GM19328 (cell line): ENCODE data around the gene SPATA6L.
"Not testable (repeated sequence)": the region's sequence is repeated elsewhere in the genome, so short reads cannot be mapped to it uniquely, and the experiment has no call there.

ENCODE experiments used
- ATAC-seq: cut with Tn5 transposase; IDR thresholded peaks from one replicate; pipeline ENCODE4 v1.9.1; 2021; ENCODE audit warnings: mild to moderate bottlenecking, moderate library complexity; ENCODE audit not compliant: unreplicated experiment

SPATA6L gene

GRCh38 chr9:4677392-4677791 lies 11.1 kb upstream of the SPATA6L start:
- ATAC-seq = no peak

DNA sequence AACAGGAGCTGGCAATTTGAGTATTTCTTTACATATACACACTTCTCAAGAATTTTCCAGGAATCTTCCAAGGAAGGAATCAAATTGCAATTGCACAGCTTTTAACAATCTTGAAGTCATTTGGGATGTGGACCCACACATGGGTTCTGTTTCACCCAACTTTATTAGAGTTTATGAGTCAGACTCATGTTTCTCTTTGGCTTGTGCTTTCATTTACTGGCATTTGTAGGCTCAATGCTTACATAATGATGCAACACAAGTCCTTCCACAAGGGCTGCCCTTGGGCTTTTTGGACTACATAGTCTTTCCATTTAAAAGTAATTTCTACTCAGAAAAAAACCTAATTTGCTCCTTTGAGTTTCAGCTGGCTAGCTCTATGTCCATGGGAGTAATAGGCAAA lies 8.5 kb upstream of the SPATA6L start:
- ATAC-seq = no peak

GRCh38 chr9:4671737-4672136 lies 5.5 kb upstream of the SPATA6L start:
- no peak for ATAC-seq

DNA sequence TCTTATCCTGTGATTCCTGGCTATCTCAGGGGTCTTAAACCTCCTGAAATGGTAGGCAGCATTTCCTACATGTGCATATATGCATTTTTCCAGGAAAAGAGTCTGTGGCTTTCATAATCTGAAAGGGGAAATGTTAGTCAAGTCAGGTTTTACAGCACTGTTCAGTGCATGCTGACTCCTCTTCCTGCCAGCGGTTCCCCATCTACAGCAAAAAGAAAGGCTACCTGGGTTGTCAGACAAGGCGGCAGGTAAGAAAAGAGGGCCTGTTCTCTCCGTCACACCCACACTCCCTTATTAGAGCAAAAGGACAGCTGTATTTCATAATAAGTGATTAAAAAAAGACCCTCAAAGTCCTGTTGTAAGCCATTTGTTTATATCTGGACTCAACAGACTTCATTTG lies 4.3 kb upstream of the SPATA6L start:
- ATAC-seq = no peak

DNA sequence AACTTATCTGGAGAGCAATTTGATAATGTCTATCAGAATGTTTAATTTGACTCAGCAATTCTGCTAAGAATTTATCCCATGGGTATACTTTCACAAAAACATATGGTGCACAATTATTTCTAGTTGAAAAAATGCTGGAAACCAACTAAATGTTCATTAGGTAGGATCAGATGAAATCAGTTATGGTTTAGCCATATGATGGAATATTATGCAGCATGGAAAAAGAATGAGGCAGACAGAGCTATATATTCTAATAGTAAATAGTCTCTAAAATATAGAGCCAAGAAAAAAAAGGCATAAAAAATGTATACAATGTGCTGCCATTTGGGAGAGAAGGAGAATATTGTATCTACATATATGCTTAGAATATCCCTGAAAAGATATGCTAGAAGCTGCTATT lies 3.6 kb upstream of the SPATA6L start:
- ATAC-seq = no peak

GRCh38 chr9:4668604-4669003 lies 2.3 kb upstream of the SPATA6L start:
- no peak for ATAC-seq

DNA sequence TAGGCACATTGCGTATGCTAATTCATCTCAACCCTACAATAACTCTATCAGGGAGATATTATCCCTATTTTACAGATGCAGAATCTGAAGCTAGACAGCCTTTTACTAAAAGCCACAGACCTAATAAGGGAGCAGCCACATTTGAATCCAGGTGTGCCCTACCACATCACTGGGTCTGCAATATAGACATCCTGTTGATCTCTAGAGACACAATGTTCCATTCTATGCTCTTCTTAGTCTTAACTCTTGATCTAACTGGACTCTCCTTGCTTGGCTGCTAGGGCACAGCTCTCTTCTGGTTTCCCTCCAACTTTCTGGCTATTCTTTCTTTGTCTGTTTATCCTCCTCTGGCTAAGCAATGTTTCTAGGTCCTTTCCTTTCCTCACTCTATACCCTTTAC lies 1.4 kb upstream of the SPATA6L start:
- no peak for ATAC-seq

DNA sequence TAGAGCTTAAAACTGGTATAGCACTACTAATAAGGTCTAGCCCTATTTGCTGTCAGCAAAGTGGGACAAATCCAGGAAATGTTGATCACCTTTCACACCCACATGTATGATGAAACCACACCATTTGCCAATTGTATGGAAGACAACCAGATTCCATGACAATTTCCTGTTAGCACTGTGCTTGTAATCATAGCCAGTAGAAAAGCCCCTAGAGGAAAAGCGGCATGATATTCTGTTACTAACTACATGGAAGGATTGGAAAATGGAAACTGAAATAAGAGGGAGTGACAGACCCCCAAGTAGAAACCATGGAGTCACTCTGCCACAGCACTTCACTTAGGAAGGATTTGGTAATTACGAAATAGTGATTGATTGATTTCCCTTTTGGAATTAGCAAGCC lies 923 bp downstream of the SPATA6L start:
- ATAC-seq = no peak

DNA sequence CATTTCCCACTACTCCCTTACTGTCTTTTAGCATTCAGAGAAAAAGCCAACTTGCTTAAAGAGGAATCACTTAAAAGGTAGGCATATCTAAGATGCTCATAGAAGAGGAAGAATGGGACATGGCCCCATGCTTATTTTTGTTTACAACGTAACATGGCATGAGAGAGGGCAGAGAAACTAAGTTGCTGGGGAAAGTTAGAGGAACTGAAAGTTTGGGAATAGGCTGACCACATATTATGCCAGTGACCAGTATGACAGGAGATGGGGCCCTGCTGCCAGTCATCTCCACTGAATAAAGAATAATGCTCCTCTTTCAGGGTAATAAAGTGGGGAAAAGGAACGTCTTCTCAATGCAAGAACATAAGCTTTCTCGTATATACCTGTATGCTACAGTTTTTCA lies 2.3 kb downstream of the SPATA6L start:
- ATAC-seq = no peak

- ATAC-seq = no peak
Measured at GRCh38 chr9:4662989-4663792, 3.1 kb downstream of the SPATA6L start.

DNA sequence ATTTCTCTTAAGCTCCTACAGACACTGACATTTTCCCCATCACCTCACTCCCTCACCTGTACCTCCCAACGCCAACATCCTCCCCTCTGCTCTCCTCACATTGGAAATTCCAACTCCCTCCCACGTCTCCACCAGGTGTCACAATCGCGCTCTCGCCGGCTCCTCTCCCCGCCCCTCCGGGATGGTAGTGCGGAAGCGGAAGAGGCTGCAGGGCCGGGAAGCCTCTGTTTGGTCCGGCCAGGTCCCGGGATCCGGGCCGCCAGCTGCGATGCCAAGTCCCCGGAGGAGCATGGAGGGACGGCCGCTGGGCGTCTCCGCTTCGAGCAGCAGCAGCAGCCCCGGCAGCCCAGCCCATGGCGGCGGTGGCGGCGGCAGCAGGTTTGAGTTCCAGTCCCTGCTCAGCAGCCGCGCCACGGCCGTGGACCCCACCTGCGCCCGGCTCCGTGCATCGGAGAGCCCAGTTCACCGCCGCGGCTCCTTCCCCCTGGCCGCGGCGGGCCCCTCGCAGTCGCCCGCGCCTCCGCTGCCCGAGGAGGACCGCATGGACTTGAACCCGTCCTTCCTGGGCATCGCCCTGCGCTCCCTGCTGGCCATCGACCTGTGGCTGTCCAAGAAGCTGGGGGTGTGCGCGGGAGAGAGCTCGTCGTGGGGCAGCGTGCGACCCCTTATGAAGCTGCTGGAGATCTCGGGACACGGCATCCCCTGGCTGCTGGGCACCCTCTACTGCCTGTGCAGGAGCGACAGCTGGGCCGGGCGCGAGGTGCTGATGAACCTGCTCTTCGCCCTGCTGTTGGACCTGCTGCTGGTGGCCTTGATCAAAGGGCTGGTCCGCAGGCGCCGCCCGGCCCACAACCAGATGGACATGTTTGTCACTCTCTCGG lies 3.9 kb downstream of the SPATA6L start, which contains the start of gene PLPP6:
Gene PLPP6 (plus strand): TSS at position 187 of the 881 bp plus-strand sequence. CDS start 82 bp downstream, at position 269.
- ATAC-seq = peak; percentile 86

DNA sequence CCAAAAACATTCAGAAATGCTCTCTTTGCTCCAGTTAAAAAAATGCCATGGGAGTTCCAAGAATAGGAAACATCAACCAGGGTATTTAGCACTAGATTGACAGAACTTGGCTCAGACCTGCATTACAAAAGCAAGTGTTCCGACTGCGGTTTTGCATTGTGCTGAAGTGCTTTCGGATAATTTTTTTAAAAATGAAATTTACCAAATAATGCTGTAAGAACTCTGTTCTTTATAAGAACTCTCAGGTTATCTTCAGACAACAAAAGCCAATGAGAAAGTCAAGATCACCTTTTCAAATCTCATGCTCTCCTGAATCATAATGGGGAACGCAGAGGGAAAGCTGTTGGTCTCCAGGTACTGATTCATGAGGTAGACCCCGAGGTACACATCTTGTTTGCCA lies 4.7 kb downstream of the SPATA6L start:
- ATAC-seq = no peak

- no peak for ATAC-seq
Measured at GRCh38 chr9:4661165-4661564, 5.1 kb downstream of the SPATA6L start.

- ATAC-seq = not testable (repeated sequence)
Measured at GRCh38 chr9:4660665-4661064, 5.6 kb downstream of the SPATA6L start.

GRCh38 chr9:4657426-4658159 lies 8.7 kb downstream of the SPATA6L start:
- no peak for ATAC-seq

DNA sequence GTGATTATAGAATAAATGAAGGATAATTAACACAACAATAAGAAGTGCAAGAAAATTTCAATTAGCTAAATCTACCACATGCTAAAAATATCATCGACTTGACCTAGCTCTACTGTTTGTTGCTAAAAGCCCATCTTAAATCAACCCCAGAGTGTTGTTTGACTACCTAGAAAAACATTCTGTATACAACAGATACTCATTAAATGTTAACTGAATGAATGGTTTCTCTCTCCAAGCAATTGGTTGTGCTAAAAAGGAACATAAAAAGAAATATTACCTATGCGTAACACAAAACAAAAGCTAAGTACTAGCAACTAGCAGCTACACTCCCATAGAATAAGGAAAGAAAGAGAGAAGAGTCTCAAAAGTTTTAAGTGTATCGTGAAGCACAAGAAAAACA lies 9.7 kb downstream of the SPATA6L start:
- ATAC-seq = no peak

DNA sequence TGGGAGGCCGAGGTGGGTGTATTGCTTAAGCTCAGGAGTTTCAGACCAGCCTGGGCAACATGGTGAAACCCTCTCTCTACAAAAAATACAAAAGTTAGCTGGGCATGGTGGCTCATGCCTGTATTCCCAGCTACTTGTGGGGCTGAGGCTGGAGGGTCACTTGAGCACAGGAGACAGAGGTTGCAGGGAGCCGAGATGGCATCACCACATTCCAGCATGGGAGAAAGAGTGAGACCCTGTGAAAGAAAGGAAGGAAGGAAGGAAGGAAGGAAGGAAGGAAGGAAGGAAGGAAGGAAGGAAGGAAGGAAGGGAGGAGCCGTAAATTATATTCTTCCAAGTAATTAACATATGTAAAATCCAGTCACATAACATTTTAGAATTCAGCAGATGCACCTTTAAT lies 10.1 kb downstream of the SPATA6L start:
- not testable (repeated sequence) for ATAC-seq

- no peak for ATAC-seq
Measured at GRCh38 chr9:4654538-4654937, 11.7 kb downstream of the SPATA6L start.

DNA sequence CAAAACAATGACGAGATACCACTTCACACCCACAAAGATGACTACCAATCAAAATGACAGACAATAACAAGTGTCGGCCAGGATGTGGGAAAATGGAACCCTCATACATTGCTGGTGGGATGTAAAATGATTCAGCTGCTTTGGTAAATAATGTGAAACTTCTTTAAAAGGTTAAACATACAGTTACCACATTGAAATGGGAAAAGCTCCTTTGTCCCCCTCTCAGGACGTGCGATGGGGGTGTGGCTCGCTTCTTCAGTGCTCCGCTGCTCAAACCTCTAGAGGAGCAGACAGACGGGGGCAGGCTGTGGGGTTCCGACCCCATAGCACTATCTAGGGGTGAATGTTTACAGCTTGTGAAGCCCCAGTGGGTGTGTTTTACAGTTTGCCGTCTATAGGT lies 12.2 kb downstream of the SPATA6L start:
- no peak for ATAC-seq

DNA sequence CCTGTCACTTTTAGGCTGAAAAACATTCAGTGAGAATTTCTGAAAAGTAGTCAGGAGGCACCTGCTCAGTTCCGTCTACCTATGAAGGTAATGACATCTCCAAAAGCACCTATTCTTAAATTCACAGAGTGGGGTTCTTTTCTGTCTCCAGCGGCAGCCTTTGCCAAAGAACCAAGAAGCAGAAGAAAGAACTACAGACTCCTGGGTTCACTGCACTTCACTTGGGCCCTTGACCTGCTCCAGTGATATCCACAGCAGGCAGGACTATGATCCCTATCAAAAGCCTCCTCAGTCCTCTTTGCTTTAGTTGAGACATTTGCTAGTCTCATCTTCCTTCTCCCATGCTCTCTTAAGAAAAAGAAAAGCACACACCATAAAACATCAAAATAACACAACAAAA lies 23.9 kb downstream of the SPATA6L start:
- ATAC-seq = no peak

GRCh38 chr9:4640027-4640426 lies 26.3 kb downstream of the SPATA6L start:
- no peak for ATAC-seq
